ENCODE results near the gene SH3GL1. TPM values are rescaled to one million over a fixed set of nuclear protein-coding genes. Genes with fewer than 3 reads are reported as not detected.

SH3GL1 gene
- total and polyA plus RNA-seq, 9 of the 15 experiments (the other 6 are each of a cell fraction or from before 2014, with no cell fraction given), result 1.7 to 75.3 (median 25.7) TPM

DNA sequence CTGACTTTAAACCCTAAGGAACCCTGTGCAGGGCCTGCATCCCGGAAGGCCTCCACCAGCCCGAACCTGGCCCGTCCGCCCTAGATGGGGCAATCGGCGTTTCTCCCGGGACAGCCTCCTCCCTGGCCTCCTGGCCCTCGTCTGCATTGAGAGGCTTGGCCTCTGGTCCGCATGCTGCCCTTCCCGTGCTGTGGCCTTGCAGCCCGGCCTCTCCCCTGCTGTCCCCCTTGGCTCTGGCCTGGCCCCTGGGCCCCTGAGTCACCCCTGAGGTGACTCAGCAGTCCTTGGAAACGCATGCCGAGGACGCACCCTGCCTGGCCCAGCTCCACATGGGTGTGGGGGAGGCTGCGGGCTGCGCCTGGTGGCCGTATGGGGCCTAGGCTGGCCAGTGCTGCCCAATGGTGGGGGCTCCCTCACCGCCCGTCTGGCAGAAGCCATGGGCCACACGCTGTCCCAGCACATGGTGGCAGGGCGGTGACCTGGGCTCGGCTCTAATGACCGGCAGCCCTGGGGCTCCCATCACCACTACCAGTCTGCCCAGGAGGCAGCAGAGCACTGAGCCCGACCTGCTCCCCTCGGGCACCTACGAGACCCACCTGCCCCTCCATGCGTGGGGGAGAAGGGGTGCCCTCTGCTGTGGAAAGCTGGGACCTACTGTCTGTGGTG, 25.7 kb downstream of the SH3GL1 start (continued):
- TF ChIP-seq, protein P1, sequence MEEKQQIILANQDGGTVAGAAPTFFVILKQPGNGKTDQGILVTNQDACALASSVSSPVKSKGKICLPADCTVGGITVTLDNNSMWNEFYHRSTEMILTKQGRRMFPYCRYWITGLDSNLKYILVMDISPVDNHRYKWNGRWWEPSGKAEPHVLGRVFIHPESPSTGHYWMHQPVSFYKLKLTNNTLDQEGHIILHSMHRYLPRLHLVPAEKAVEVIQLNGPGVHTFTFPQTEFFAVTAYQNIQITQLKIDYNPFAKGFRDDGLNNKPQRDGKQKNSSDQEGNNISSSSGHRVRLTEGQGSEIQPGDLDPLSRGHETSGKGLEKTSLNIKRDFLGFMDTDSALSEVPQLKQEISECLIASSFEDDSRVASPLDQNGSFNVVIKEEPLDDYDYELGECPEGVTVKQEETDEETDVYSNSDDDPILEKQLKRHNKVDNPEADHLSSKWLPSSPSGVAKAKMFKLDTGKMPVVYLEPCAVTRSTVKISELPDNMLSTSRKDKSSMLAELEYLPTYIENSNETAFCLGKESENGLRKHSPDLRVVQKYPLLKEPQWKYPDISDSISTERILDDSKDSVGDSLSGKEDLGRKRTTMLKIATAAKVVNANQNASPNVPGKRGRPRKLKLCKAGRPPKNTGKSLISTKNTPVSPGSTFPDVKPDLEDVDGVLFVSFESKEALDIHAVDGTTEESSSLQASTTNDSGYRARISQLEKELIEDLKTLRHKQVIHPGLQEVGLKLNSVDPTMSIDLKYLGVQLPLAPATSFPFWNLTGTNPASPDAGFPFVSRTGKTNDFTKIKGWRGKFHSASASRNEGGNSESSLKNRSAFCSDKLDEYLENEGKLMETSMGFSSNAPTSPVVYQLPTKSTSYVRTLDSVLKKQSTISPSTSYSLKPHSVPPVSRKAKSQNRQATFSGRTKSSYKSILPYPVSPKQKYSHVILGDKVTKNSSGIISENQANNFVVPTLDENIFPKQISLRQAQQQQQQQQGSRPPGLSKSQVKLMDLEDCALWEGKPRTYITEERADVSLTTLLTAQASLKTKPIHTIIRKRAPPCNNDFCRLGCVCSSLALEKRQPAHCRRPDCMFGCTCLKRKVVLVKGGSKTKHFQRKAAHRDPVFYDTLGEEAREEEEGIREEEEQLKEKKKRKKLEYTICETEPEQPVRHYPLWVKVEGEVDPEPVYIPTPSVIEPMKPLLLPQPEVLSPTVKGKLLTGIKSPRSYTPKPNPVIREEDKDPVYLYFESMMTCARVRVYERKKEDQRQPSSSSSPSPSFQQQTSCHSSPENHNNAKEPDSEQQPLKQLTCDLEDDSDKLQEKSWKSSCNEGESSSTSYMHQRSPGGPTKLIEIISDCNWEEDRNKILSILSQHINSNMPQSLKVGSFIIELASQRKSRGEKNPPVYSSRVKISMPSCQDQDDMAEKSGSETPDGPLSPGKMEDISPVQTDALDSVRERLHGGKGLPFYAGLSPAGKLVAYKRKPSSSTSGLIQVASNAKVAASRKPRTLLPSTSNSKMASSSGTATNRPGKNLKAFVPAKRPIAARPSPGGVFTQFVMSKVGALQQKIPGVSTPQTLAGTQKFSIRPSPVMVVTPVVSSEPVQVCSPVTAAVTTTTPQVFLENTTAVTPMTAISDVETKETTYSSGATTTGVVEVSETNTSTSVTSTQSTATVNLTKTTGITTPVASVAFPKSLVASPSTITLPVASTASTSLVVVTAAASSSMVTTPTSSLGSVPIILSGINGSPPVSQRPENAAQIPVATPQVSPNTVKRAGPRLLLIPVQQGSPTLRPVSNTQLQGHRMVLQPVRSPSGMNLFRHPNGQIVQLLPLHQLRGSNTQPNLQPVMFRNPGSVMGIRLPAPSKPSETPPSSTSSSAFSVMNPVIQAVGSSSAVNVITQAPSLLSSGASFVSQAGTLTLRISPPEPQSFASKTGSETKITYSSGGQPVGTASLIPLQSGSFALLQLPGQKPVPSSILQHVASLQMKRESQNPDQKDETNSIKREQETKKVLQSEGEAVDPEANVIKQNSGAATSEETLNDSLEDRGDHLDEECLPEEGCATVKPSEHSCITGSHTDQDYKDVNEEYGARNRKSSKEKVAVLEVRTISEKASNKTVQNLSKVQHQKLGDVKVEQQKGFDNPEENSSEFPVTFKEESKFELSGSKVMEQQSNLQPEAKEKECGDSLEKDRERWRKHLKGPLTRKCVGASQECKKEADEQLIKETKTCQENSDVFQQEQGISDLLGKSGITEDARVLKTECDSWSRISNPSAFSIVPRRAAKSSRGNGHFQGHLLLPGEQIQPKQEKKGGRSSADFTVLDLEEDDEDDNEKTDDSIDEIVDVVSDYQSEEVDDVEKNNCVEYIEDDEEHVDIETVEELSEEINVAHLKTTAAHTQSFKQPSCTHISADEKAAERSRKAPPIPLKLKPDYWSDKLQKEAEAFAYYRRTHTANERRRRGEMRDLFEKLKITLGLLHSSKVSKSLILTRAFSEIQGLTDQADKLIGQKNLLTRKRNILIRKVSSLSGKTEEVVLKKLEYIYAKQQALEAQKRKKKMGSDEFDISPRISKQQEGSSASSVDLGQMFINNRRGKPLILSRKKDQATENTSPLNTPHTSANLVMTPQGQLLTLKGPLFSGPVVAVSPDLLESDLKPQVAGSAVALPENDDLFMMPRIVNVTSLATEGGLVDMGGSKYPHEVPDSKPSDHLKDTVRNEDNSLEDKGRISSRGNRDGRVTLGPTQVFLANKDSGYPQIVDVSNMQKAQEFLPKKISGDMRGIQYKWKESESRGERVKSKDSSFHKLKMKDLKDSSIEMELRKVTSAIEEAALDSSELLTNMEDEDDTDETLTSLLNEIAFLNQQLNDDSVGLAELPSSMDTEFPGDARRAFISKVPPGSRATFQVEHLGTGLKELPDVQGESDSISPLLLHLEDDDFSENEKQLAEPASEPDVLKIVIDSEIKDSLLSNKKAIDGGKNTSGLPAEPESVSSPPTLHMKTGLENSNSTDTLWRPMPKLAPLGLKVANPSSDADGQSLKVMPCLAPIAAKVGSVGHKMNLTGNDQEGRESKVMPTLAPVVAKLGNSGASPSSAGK (IDR thresholded peaks at IDR 0.05), result peak; percentile 99
- TF ChIP-seq TGIF2 (CRISPR knock-in tag; IDR thresholded peaks at IDR 0.05) (no peak), CBX3 (IDR thresholded peaks at IDR 0.05; ENCODE audit: borderline replicate concordance in 1 of 2, low read length in 2 of 2) (peak in 1 of 2 experiments; percentile 80; a peak in 2 of 3 replicates), ARID1B (IDR thresholded peaks at IDR 0.05) (peak; percentile 90)
- TF ChIP-seq, protein P2, sequence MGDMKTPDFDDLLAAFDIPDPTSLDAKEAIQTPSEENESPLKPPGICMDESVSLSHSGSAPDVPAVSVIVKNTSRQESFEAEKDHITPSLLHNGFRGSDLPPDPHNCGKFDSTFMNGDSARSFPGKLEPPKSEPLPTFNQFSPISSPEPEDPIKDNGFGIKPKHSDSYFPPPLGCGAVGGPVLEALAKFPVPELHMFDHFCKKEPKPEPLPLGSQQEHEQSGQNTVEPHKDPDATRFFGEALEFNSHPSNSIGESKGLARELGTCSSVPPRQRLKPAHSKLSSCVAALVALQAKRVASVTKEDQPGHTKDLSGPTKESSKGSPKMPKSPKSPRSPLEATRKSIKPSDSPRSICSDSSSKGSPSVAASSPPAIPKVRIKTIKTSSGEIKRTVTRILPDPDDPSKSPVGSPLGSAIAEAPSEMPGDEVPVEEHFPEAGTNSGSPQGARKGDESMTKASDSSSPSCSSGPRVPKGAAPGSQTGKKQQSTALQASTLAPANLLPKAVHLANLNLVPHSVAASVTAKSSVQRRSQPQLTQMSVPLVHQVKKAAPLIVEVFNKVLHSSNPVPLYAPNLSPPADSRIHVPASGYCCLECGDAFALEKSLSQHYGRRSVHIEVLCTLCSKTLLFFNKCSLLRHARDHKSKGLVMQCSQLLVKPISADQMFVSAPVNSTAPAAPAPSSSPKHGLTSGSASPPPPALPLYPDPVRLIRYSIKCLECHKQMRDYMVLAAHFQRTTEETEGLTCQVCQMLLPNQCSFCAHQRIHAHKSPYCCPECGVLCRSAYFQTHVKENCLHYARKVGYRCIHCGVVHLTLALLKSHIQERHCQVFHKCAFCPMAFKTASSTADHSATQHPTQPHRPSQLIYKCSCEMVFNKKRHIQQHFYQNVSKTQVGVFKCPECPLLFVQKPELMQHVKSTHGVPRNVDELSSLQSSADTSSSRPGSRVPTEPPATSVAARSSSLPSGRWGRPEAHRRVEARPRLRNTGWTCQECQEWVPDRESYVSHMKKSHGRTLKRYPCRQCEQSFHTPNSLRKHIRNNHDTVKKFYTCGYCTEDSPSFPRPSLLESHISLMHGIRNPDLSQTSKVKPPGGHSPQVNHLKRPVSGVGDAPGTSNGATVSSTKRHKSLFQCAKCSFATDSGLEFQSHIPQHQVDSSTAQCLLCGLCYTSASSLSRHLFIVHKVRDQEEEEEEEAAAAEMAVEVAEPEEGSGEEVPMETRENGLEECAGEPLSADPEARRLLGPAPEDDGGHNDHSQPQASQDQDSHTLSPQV (IDR thresholded peaks at IDR 0.05), result peak; percentile 100

Data from K562 (cell line).